ENCODE data around the gene HCK. TPM values are rescaled to one million over a fixed set of nuclear protein-coding genes. Genes with fewer than 3 reads are reported as not detected.

The HCK gene
- total RNA-seq, 2 donors from 2014 or later, result 0.24 to 0.40 TPM

DNA sequence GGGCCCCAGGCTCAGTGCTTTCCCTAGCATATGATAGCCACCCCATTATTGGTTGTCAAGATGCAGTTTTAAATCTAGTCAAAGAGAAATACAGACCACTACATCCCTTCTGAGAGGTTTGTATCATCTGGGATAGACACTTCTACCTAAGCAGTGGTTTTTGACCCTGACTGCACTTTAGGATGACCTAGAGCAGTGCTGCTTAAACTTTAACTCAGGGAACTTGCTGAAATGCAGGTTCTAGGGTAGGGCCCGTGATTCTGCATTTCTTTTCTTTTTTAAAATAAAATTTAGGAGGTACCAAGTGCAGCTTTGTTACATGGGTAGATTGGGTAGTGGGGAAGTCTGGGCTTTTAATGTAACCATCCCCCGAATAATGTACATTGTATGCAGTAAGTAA lies 76.1 kb downstream of the HCK start:
- Histone ChIP-seq H3K4me1 (ENCODE audit: control insufficient read depth, insufficient read depth, low read length) (no peaks in the 10 kb centered on the region), H3K4me3 (ENCODE audit: low read length) (no peak overlapping the region), H3K9ac (ENCODE audit: extremely low read depth, low read length, poor library complexity, severe bottlenecking) (no peak overlapping the region), H3K9me3 (ENCODE audit: control insufficient read depth, low read length) (peaks cover 13% of the 10 kb centered on the region), H3K27ac (ENCODE audit: low read depth, low read length) (no peak overlapping the region), H3K36me3 (ENCODE audit: control insufficient read depth, insufficient read depth, low read length) (peaks cover 35% of the 10 kb centered on the region), H3K27me3 (ENCODE audit: control insufficient read depth, insufficient read depth, low read length, poor library complexity, severe bottlenecking) (no peaks in the 10 kb centered on the region)
- H3K4me3 Mint-ChIP-seq, result no peak overlapping the region
- H3K27me3 Mint-ChIP-seq (ENCODE audit: insufficient read depth), result no peaks in the 10 kb centered on the region
- H3K4me1 Mint-ChIP-seq, result peaks cover 6% of the 10 kb centered on the region
- 100% methylated on average over 2 of the region's 2 CpGs; no CpG with 5 or more reads in 1 of the 2 experiments for WGBS, 2 experiments (ENCODE audit: insufficient coverage in 1 of 2, insufficient read length in 1 of 2)
- peaks cover 12% of the 10 kb centered on the region for H3K9me3 Mint-ChIP-seq
- no peak overlapping the region for H3K27ac Mint-ChIP-seq
- peaks cover 43% of the 10 kb centered on the region for H3K36me3 Mint-ChIP-seq (ENCODE audit: low read depth)
- TF ChIP-seq, protein P1, sequence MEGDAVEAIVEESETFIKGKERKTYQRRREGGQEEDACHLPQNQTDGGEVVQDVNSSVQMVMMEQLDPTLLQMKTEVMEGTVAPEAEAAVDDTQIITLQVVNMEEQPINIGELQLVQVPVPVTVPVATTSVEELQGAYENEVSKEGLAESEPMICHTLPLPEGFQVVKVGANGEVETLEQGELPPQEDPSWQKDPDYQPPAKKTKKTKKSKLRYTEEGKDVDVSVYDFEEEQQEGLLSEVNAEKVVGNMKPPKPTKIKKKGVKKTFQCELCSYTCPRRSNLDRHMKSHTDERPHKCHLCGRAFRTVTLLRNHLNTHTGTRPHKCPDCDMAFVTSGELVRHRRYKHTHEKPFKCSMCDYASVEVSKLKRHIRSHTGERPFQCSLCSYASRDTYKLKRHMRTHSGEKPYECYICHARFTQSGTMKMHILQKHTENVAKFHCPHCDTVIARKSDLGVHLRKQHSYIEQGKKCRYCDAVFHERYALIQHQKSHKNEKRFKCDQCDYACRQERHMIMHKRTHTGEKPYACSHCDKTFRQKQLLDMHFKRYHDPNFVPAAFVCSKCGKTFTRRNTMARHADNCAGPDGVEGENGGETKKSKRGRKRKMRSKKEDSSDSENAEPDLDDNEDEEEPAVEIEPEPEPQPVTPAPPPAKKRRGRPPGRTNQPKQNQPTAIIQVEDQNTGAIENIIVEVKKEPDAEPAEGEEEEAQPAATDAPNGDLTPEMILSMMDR (conservative IDR thresholded peaks at IDR 0.05), result no peak
- no peak for DNase-seq

DNA sequence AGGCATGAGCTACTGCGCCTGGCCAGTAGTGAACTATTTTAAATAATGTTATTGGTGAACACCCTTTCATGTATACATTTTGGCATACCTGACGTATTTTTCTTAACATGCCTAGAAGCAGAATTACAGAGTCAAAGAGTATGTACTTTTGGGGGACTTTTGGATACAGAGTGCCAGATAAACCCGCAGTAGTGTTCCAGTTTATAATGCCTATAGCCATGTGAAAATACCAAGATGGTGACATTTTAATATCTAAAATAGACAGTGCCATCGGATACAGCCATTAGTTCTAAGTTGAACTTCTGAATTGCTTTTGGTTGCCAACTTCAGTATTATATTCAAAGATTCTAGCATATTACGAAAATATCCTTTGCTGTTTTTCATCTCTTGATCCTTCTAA lies 77.8 kb downstream of the HCK start:
- DNase-seq, result no peak
- Histone ChIP-seq H3K27me3 (ENCODE audit: control insufficient read depth, insufficient read depth, low read length, poor library complexity, severe bottlenecking) (no peaks in the 10 kb centered on the region), H3K4me1 (ENCODE audit: control insufficient read depth, insufficient read depth, low read length) (no peaks in the 10 kb centered on the region), H3K36me3 (ENCODE audit: control insufficient read depth, insufficient read depth, low read length) (peaks cover 26% of the 10 kb centered on the region), H3K9me3 (ENCODE audit: control insufficient read depth, low read length) (no peaks in the 10 kb centered on the region), H3K27ac (ENCODE audit: low read depth, low read length) (no peak overlapping the region), H3K9ac (ENCODE audit: extremely low read depth, low read length, poor library complexity, severe bottlenecking) (no peak overlapping the region), H3K4me3 (ENCODE audit: low read length) (no peak overlapping the region)
- Mint-ChIP-seq H3K4me3 (no peak overlapping the region), H3K27ac (no peak overlapping the region), H3K27me3 (ENCODE audit: insufficient read depth) (no peaks in the 10 kb centered on the region), H3K9me3 (peaks cover 3% of the 10 kb centered on the region), H3K4me1 (peaks cover 6% of the 10 kb centered on the region), H3K36me3 (ENCODE audit: low read depth) (peaks cover 38% of the 10 kb centered on the region)
- TF ChIP-seq, protein P1 (conservative IDR thresholded peaks at IDR 0.05), result no peak
- WGBS, 2 experiments (ENCODE audit: insufficient coverage in 1 of 2, insufficient read length in 1 of 2), result 94 to 100% methylated on average over 4 to 5 of the region's 5 CpGs

DNA sequence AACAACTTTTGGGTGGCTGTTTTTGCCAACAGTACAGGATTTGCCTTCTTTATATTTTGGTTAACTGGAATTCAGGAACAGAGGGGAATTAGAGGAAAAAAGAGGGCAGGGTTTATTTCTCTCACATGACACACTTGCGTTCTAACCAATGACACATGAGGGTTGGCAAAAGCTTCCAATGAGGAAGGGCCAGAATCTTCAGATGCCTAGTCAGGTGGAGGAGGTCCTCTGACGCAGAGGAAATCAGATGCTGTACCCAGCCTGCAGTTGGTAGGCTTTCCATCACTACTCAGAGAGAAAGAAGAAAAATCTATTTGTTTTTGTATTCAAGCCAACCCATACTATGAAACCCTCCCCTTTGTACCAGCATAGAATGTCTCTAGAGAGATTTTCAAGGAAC lies 78.3 kb downstream of the HCK start:
- TF ChIP-seq, protein P1 (conservative IDR thresholded peaks at IDR 0.05), result no peak
- no peak overlapping the region for H3K9ac ChIP-seq (ENCODE audit: extremely low read depth, low read length, poor library complexity, severe bottlenecking)
- Mint-ChIP-seq H3K36me3 (ENCODE audit: low read depth) (peaks cover 35% of the 10 kb centered on the region), H3K27me3 (ENCODE audit: insufficient read depth) (no peaks in the 10 kb centered on the region), H3K4me1 (peaks cover 5% of the 10 kb centered on the region), H3K27ac (no peak overlapping the region), H3K9me3 (no peaks in the 10 kb centered on the region), H3K4me3 (no peak overlapping the region)
- H3K36me3 ChIP-seq (ENCODE audit: control insufficient read depth, insufficient read depth, low read length), result peaks cover 26% of the 10 kb centered on the region
- H3K4me1 ChIP-seq (ENCODE audit: control insufficient read depth, insufficient read depth, low read length), result no peaks in the 10 kb centered on the region
- DNase-seq, result no peak
- H3K27me3 ChIP-seq (ENCODE audit: control insufficient read depth, insufficient read depth, low read length, poor library complexity, severe bottlenecking), result no peaks in the 10 kb centered on the region
- WGBS, 2 experiments (ENCODE audit: insufficient coverage in 1 of 2, insufficient read length in 1 of 2), result 91 to 100% methylated on average over 1 to 2 of the region's 2 CpGs
- no peaks in the 10 kb centered on the region for H3K9me3 ChIP-seq (ENCODE audit: control insufficient read depth, low read length)
- no peak overlapping the region for H3K4me3 ChIP-seq (ENCODE audit: low read length)
- H3K27ac ChIP-seq (ENCODE audit: low read depth, low read length), result no peak overlapping the region
